Measurements from ENCODE around the gene PRC1.

GRCh38 chr15:91007266-91007665, 12.9 kb upstream of the PRC1 start:
- TF ChIP-seq, protein P1, sequence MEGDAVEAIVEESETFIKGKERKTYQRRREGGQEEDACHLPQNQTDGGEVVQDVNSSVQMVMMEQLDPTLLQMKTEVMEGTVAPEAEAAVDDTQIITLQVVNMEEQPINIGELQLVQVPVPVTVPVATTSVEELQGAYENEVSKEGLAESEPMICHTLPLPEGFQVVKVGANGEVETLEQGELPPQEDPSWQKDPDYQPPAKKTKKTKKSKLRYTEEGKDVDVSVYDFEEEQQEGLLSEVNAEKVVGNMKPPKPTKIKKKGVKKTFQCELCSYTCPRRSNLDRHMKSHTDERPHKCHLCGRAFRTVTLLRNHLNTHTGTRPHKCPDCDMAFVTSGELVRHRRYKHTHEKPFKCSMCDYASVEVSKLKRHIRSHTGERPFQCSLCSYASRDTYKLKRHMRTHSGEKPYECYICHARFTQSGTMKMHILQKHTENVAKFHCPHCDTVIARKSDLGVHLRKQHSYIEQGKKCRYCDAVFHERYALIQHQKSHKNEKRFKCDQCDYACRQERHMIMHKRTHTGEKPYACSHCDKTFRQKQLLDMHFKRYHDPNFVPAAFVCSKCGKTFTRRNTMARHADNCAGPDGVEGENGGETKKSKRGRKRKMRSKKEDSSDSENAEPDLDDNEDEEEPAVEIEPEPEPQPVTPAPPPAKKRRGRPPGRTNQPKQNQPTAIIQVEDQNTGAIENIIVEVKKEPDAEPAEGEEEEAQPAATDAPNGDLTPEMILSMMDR (conservative IDR thresholded peaks at IDR 0.05; ENCODE audit: low read length): no peak
- TF ChIP-seq EZH2phosphoT487 (IDR thresholded peaks at IDR 0.05; ENCODE audit: borderline replicate concordance, low read depth, low read length): no peak

Data from OCI-LY7 (cell line).